ENCODE results near the gene MFSD12.

DNA sequence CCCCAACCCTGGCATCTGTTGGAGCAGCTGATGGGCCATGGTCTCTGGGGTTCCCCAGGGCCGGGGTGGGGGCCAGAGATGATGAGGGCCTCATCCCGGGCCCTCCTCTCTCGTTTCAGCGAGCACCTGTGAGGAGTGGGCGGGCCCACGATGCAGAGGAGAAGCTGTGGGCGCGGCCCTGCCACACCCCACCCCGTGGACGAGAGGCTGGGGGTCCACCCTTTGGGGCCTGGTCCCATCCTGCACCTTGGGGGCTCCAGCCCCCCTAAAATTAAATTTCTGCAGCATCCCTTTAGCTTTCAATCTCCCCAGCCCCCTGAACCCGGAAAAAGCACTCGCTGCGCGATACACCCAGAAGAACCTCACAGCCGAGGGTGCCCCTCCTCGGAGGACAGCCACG, 21.0 kb upstream of the MFSD12 start:
- TF ChIP-seq, protein P1, sequence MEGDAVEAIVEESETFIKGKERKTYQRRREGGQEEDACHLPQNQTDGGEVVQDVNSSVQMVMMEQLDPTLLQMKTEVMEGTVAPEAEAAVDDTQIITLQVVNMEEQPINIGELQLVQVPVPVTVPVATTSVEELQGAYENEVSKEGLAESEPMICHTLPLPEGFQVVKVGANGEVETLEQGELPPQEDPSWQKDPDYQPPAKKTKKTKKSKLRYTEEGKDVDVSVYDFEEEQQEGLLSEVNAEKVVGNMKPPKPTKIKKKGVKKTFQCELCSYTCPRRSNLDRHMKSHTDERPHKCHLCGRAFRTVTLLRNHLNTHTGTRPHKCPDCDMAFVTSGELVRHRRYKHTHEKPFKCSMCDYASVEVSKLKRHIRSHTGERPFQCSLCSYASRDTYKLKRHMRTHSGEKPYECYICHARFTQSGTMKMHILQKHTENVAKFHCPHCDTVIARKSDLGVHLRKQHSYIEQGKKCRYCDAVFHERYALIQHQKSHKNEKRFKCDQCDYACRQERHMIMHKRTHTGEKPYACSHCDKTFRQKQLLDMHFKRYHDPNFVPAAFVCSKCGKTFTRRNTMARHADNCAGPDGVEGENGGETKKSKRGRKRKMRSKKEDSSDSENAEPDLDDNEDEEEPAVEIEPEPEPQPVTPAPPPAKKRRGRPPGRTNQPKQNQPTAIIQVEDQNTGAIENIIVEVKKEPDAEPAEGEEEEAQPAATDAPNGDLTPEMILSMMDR (IDR thresholded peaks at IDR 0.05), result no peak
- TF ChIP-seq ZFX (IDR thresholded peaks at IDR 0.05; ENCODE audit: borderline replicate concordance), result no peak

All from 22Rv1 (cell line).